Dedifferentiated amniotic fluid mesenchymal stem cell (primary cell): ENCODE measurements around the gene PCAT7.
A peak's percentile ranks its signal among the peaks of the same experiment; 100 is the strongest.
"Not testable (repeated sequence)": the region's sequence is repeated elsewhere in the genome, so short reads cannot be mapped to it uniquely, and the experiment has no call there.

Experiments
- DNase-seq: peaks from one replicate; pipeline ENCODE4 v3.0.0-alpha.2; 2016; ENCODE audit errors: extremely low spot score

The PCAT7 gene

GRCh38 chr9:94554439-94555331, at the start of gene PCAT7:
TSS of gene PCAT7 (plus strand) at chr9:94555083.
- no peak for DNase-seq

- not testable (repeated sequence) for DNase-seq
Observed at GRCh38 chr9:94506370-94506769, 48.5 kb upstream of the PCAT7 start.

- no peak for DNase-seq
Observed at GRCh38 chr9:94507531-94508258, 47.2 kb upstream of the PCAT7 start.

GRCh38 chr9:94511134-94511954, 43.5 kb upstream of the PCAT7 start:
- peak; percentile 37 for DNase-seq

- no peak for DNase-seq
Observed at GRCh38 chr9:94511955-94512265, 43.0 kb upstream of the PCAT7 start.

GRCh38 chr9:94514722-94515121, 40.2 kb upstream of the PCAT7 start:
- DNase-seq = no peak

- no peak for DNase-seq
Observed at GRCh38 chr9:94517254-94517653, 37.6 kb upstream of the PCAT7 start.

DNA sequence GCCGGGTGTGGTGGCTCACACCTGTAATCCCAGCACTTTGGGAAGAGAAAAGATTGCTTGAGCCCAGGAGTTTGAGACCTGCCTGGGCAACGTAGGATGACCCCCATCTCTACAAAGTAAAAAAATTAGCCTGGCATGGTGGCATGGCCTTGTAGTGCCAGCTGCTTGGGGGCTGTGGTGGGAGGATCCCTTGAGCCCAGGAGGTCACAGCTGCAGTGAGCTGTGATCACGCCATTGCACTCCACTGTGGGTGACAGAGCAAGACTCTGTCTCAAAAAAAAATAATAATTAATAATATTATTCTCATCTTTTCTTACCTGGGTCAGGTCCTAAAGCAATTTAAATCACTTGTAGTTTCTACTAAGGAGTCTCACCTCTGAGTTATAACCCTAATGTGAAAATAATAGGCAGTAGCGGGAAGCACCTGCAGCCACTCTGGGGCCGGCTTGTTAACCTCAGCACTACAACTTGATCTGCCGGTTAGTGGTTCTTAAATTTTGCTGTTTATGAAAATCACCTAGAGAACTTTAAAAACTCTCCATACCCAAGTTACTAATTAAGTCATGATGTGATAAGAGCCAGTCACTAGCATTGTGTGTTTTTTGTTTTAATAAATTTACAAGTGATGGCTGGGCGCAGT, 29.4 kb upstream of the PCAT7 start:
- DNase-seq = no peak

DNA sequence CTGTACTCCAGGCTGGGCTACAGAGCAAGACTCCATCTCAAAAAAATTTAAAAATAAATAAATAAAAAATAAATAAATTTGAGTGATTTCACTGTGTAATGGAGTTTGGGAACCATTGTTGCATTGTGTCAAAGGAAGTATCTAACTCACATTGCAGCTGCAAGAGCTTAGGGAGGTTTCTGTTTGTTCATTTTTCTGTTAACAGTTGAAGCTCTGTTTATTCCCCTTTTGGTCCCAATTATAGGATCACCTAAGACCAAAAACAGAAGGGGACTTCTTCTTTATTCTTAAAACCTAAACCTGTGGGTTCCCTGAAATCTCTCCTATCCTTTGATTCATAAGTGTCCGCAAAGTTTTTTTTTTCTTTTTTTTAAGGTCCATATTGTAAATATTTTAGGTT, 28.6 kb upstream of the PCAT7 start:
- DNase-seq = no peak

DNA sequence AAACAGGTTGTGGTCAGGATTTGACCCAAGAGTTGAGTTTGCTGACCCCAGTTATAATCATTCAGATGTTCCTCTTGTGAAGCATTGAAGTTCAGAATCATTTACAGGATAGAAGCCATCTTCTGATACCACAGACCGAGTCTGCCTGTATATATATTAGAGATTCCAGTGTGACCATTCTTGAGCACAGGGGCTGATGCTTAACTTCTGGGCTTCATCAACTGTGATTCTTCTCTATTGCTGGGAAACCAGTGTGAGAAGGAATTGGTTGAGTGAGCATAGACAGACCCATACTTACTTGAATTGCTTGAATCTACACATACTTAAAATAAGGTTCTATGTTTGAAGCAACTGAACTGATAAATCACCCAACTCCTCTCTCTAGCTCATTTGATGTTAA, 27.9 kb upstream of the PCAT7 start:
- DNase-seq = no peak

DNA sequence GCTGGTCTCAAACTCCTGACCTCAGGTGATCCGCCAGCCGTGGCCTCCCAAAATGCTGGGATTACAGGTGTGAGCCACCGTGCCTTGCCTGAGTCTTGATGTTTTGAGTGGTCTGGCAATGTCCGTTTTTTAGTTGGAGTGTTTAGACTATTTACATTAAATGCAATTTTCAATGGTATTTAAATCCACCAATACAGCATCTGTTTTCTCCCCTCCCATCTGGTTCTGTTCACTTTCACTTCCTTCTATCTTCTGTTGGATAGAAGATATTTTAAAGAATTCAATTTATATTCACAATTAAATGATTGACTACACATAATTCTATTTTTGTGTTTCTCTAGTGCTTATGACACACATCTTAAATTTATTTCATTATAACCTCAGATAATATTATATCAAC, 26.0 kb upstream of the PCAT7 start:
- DNase-seq = no peak

DNA sequence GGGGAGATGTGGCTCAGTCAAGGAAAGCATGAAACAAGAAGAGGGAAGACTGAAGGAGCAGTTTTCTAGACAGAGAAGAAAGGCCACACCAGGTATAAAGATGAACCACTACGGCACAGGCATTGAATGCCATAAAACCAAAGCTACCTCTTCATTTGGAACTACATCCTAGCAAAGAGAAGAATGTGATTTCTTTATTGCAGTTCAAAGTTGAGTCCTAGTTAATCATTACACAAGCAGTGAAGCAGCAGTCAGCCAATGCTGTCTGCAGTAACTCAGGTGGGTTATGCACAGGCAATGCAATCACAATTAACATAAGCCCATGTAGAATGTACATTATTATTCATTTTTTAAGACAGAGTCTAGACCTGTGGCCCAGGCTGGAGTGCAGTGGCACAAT, 21.7 kb upstream of the PCAT7 start:
- DNase-seq = no peak

DNA sequence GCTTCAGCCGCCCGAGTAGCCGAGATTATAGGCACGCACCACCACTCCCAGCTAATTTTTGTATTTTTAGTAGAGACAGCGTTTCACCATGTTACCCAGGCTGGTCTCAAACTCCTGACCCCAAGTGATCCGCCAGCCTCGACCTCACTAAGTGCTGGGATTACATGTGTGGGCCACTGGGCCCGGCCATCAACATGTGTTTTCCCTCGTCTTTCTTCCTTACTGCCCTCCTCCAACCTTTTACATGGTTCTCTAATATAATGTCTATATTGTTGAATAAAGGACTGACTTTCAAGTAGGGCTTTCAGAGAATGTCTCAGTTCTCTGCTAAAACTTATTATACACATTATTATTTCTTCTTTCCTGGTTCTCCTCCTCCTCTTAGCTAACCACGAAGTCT, 21.3 kb upstream of the PCAT7 start:
- DNase-seq = no peak

DNA sequence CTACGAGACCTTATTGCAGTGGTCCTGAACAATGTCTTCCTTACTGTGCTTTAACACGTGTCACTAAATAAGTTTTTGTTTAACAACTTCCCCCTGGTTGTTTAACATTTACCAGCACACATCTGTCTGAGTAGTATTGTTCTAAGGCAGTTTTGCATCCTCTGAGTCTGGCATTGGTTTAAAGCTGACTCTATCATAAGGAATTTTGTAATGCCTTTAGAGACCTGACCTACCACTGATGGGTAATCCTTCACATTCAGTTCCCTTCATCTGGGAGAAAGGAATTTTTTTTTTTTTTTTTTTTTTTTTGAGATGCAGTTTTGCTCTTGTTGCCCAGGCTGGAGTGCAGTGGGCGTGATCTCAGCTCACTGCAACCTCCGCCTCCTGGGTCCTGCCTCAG, 20.0 kb upstream of the PCAT7 start:
- DNase-seq = no peak

DNA sequence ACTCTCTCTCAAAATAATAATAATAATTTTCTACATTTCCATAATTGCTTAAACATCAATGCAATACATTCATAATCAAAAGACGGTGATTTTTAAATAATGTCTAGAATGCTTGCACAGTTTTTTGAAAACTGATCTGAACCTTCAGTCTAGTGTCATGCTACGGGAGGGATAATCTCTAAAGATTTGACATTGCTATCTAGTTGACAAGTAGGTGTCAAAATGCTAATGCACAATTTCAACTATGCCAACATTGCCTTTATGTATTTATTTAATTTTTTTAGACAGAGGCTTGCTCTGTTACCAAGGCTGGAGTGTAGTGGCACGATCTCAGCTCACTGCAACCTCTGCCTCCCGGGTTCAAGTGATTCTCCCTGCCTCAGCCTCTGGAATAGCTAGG, 16.0 kb upstream of the PCAT7 start:
- no peak for DNase-seq

DNA sequence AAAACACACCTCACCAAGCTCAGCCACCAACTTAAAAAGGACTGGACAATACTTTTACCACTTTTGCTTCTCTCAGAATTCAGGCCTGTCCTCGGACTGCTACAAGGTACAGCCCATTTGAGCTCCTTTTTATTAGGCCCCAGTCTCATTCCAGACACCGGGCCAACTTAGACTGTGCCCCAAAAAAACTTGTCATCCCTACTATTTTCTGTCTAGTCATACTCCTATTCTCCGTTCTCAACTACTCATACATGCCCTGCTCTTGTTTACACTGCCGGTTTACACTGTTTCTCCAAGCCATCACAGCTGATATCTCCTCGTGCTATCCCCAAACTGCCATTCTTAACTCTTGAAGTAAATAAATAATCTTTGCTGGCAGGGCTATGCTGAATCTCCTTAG, 10.5 kb upstream of the PCAT7 start:
- not testable (repeated sequence) for DNase-seq

GRCh38 chr9:94545940-94546339, 8.9 kb upstream of the PCAT7 start:
- no peak for DNase-seq

- DNase-seq = no peak
Observed at GRCh38 chr9:94553029-94553938, 1.6 kb upstream of the PCAT7 start.

DNA sequence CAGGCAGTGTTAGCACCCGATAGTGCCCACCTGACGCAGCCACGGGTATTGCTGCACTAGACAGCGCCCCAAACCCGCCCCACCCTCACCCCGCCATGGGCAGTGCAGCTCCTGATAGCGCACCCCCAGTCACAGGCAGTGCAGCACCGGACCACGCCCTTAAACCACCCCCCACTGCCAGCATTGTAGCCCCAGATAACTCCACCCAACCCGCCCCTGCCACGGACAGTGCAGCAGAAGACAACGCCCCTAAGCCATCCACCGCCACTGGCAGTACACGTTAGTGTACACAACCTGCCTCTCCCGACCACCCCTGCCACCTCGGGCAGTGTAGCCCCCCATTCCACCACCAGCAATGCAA, 825 bp upstream of the PCAT7 start:
- DNase-seq = no peak

DNA sequence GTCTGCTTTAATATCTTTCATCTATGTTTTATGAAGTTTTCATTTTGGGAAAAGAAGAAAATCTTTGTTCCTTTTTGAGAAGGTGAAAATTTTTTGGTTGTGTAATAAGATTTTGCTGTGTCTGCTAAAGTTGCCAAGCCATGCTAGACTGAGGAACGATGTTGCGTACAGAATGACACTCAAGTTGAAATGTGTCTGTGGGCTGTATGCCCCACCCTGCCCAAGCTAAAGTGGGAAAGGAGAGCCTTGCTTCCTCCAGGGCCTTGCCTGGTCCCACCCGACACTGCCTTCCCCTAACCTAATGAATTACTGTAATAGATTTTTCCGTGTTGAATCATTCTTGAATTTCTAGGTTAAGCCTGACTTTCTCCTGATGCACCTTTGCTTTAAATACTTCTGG, 2.5 kb downstream of the PCAT7 start:
- DNase-seq = no peak

DNA sequence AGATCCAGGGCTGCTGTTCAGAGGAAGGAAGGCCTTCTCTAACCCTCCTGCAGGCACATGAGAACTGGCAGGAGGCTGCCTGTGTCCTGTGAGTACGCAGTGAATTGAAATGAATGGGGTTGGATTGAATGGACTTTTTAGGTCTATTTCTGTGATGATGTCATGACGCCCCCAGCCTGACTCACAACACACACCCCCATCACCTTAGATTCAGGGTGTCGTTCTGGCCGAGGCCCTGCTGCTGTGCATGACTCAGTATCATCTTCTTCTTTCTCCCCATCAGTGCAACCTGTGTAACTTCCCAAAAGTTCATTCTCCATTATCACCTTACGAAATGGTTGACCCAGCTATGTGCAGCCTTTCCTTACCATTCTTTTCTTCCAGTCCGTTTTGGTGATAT, 5.4 kb downstream of the PCAT7 start:
- DNase-seq = no peak
